Kidney tubule cell (primary cell): ENCODE results near the gene CREB5.

Source experiments
- DNase-seq: peaks from one replicate; pipeline ENCODE4 v3.0.0-alpha.2; 2018; ENCODE audit warnings: low spot score

The CREB5 gene

DNA sequence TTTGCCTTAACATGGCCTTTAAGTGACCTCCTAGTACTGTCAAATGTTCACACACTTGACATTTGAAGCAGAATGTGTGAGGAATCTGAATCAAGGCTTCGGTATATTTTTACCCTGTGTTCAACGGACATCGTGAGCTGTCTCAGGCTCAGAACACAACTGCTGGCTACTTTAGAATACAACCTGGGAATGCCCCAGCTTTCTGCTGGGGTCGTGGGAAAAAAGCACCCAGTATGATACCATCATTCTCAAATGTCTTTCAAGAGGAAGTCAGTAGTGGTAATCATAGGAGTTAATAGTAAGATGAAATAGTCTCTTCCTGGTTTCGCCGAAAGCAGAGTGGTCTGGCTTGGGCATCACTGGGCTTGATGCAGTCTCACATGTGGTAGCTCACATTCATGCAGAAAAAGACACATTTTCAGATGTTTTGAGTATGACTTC lies 67.2 kb downstream of the CREB5 start:
- no peak for DNase-seq

DNA sequence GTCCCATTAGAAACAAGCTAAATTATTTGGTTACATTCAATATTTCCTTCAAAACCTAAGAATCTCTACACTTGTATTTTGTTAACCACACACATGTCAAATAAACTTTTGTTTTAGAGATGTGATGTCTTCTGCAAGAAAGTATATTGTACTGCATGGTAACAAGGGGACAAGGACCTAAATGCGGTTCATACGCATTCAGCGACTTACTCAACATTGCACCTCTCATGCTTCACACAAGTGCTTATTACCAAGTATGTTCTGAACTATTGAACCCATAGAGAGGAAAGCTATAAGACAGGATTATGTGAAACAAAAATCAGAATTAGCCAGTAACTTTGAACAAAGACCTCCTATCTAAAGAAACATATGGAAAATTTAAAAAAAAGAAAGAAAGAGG lies 68.3 kb downstream of the CREB5 start:
- DNase-seq = no peak

DNA sequence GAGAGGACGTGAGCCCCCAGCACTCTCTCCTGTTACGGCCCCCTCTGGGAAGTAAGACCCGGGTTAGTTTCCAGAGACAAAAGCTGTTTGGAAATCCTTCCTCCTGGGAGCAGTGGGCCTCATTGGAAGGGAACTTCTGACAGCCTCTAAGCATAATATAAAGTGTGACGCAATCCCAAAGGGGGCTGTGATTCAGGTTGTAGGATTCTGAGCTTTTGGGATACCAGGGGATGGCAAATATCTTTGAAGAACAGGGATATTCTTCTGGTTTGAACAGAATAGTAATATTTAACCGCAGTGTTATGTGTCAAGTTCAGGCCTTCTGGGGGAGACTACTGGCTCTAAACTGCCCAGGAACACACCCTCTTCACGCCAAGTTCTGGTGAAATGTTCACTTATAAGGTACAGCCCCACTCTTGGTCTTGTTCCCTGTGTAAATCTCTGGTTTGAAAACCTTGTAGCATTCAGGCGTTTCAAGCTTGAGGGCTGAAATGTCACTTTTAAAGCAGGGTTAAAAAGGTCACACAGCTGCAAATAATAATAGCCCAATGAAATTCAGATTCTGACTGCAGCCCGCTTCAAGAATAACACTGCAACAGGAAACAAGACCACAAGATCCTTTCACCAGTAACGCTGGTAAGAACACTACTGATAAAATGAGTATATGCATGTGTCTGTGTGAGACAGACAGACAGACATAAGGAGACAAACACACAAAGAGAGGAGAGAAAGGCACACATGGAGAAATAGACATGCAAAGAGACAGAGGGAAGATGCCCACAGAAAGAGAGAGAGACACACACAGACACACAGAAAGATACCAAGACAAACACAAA lies 69.0 kb downstream of the CREB5 start:
- no peak for DNase-seq

DNA sequence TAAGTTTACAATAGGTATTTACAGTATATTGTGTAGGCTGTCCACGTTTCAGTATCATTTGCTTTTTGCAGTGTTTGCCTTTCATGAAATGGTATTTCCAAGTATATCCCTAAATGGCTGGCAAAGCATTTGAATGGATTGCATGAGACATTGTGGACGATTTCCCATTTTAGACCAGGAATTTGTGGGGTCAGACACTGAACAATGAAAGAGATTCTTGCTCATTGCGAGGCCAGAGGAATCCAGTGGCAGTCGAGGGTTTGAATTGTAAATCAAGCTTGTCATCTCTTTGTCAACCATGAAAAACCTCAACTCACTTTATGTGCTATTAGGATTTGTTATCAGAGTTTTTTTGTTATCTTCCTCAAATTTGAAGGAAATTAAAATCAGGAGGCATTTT lies 70.8 kb downstream of the CREB5 start:
- peak; percentile 28 for DNase-seq

DNA sequence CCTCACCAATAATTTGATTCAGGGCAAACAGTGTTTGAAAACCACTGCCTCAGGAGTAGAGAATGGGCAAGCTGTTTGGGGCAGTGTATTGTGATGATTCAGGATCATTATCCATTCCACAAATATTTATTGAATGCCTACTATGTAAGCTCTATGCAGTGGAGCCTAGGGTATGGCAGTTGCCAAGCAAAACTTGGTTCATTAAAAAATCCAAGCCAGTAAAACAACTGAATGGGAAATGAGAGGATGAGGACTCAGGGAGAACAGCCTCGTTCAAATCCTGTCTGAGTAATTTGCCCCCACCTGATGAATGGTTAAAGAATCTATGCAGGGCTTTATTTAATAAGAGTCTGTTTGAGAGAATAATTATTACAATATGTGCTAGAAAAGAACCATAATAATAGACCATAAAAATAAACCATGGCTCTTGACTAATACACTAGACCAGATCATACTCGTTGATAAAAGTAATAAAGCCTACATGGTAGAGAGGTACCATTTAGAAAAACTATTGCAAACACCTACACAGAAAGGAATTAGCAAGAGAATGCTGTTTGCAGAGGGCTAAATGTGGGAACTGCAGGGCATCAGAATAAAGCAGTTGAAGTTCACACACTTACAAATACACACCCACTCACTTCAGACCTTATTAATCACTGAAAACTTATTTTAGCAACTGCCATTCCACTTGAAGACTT lies 71.7 kb downstream of the CREB5 start:
- DNase-seq = peak; percentile 83

DNA sequence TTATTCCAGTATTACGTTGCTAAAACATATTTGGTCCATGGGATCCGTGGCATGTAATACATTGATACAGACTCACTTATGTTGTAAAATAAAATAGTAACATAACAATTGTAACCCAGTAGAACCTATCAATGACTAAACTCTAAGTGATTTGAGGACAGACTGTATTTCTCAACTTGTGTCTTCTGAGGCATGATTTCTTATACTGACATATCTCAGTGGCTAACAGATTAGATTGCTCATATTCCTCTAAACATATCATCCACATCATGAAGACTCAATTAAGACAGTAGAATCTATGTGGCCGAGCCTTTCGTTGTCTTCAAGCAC lies 72.3 kb downstream of the CREB5 start:
- no peak for DNase-seq

DNA sequence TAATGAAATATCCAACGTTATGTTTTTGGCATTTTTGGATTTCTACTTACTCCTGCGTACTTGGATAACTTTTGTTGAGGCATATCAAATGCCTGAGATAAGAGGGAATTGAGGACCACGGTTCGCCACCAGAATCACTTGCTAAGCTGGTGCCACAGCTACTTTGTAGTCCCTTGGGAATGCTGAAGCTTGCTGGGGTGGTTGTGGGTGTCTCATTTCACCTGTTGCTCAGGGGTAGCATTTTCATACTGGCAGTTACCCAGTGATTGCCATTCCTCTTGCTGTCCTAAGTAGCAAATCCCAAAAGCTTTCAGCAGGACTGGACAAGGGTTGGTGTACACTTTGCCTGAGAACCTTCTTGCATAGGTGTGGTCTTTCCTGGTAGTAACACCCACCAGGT lies 75.2 kb downstream of the CREB5 start:
- no peak for DNase-seq

DNA sequence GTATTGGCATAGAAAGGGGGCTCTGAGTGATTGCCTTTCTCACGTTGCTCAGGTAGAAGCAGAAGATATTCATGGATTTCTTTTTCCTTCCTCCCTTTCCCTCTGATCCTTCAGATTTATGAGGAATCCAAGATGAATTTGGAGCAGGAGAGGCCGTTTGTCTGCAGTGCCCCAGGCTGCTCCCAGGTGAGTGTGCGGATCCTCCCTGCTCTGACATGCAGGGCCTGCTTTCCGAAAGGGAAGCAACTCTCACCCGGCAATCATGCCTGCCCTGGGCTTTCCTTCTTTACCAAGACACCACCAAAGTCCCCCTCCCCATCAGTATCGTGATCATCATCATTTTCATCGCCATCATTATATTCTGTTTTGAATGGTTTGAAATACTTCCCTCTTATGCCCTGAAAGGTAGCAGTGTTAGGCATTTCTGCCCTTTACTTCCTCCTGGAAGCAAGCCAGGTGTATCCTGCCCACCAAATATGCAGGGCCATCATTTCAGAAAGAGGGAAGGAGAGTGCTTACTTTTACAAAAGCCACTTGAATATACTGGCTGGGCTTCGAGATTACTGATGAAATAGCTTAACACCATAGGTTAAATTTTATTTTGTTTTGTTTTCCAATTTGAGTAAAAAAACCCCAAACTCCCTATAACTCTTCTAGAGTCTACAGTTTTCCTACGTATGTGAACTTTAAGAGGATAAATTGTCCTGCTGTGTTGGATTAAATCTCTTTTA lies 75.9 kb downstream of the CREB5 start:
- DNase-seq = peak; percentile 65

DNA sequence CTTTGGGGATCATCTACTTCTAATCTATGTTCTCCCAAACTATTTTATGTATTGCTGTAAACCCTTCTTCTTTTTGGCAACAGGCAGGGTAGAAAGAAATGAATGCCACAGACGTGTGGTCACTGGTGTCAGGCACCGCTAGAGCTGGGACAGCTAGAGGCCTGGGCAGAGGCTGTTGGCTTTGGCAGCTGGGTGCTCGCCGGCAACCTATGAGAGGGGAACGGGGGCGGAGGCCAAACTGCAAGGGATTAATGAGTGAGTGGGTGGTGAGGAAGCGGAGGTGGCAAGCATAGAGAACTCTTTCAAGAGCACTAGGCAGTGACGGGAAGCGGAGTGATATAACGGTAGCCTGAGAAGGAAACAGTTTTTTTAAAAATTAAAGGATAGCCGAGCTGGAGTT lies 78.5 kb downstream of the CREB5 start:
- DNase-seq = peak; percentile 33

DNA sequence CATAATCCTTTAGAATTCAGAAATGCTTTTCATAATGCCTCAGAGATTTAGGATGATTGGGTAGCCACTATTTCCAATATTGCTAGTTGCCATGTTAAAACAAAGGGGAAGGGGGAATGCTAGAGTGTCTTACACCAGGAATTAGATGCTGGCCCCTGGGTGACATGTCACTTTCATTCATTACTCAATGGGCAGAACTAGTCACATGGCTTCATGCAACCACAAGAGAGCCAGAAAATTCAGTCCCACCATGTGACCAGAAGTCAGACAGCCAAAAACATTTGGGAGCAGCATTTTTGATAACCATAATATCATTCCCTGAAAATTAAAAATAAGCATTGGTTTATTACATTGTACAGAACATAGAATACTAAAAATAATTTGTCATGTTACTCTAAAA lies 81.2 kb downstream of the CREB5 start:
- DNase-seq = no peak

DNA sequence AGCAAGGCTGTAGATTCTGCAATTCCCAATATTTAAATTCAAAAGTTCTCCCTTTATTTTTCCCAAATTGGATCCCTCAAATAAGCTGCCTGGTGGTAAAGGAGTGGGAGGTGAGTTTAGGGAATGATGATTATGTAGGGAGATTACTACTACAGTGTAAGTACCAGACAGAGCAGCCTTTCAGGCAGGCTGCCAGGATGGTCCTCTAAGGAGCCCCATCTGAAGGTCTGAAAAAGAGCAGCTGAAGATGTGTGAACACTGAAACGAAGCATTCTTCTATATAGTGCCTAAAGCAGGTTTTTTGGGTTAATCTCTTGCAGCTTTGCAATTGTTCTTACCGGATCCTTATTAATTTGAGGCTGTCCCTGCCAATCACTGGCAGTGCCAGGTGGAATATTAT lies 84.7 kb downstream of the CREB5 start:
- DNase-seq = no peak

DNA sequence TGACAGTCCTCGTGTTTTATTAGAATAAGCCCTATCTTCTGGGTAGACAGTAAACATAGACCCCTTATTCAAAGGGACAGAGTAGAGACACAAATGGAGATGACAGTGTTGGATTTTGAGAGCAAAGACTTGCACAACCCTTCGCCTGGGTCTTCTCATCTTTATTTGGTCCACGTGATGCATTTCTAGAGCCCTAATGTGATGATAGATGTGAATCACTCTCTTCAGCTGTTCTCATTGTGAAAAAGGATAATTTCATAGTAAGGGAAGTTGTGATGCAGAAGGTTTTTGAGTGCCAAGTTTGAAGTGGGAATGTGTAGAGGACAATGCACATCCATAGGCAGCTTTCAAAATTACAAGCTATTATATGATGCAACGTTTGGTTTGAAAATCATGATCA lies 86.3 kb downstream of the CREB5 start:
- DNase-seq = no peak

DNA sequence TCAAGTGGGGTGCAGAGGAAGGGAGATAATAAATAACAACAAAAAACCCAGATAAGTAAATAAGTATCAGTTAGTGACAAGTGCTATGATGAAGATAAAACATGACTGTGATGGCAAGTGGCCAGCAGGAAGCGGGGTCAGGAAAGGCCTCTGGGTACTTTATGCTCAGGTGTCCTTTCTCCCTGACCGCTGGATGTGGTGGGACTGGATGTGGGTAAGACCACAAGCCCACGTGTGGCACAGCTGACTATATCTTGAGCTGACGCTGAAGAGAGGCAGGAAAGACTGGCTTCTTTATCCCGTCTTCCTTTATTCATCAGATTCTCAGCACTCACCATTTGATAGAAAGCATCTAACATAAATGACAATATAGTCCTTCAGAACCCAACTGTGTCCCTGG lies 87.8 kb downstream of the CREB5 start:
- DNase-seq = no peak

DNA sequence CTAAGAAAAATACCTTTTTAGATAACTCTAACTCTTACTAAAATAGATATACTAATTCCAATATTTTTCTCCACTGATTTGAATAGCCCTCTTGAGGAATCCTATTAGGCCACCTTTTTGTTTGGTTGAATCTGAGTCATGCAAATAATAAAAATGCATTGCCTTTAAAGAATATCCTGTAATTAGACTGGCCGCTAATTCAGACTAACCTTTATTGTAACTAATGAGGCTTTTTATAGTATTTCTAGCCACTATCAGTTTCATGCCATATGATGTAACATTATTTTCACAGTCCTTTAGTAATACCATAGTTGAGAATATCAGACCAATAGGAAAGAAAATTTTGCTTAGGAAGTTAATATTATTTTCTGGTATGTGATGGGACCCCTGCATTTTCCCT lies 90.1 kb downstream of the CREB5 start:
- DNase-seq = no peak

DNA sequence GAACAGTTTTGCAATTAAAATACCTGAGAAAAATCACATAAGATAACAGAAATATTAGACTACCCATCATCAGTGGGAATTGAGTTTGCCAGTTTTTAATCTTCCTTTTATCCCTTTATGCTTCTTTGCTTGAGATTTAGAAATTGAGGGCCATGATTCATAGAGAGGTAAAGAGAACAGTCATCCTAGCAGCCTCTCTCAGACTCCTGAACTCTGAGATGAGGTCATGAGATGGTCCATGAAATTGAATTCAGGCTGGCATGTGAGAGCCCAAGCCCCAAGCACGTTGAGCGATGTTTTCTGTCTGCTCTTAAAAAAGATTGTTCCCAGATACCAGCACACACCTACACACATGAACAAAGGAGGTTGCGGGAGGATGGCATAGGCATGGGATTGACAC lies 91.1 kb downstream of the CREB5 start:
- peak; percentile 37 for DNase-seq

DNA sequence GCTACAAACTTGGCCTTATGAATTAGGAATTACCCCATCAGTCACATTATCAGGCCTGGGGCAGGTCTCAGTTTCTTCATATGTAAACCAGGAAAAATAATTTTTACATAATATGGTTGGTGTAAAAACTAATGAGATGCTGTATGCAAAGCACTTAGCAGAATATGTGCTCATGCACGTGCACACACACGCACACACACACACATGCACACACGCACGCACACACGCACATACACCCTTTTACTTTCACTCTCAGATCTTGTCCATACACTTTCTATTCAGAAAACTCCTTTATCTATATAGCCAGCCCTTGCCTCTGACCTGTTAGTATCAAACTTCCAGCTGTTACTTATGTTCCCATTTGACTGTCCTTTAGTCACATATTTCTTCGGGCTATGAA lies 92.7 kb downstream of the CREB5 start:
- no peak for DNase-seq

DNA sequence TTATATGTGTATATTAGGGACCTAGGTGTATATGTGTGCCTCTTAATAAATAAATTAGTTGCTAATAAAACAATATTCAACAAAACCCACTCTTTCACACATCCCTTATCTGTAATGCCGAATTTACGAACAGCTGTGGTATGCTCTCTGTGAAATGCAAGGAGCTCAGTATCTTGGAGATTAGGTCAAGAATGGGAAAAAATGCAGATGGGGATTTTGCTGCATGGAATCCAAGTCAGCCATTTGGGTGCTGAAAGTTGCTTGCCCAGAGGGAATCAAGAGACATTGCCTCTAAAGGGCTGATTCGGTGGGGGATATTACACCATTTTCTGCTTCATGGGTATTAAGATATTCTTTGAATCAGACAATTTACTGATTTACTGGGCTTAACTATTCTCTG lies 93.5 kb downstream of the CREB5 start:
- no peak for DNase-seq

DNA sequence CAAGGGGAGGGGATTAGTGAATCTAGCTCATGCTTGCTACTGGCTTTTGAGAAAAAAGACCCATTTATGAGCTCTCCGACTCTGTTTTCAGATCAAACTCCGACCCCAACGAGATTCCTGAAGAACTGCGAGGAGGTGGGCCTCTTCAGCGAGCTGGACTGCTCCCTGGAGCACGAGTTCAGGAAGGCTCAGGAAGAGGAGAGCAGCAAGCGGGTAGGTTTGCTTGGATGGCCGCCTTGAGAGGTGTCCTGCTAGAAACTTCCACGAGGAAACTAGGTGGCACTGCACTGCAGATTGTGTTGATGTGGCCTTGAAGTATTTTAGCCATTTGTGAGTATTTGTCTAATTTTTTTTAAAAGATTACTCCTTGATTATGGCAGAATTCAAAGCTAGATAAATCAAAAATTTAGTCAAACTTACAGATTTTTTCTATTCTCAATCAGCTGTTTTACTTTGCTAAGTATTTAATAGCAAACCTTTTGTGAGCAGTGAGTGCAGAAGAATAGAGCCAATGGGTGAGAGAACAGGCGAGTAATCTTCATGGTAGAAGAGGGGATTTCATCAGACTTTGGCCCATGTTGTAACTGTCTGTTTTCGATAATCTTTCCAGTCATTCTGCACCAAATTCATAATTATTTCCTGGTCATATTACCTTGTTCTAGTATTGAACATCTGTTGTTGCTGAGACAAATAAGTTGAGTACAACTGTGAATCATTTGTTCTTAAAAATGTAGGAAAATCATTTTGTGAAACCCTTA lies 95.4 kb downstream of the CREB5 start:
- DNase-seq = no peak

DNA sequence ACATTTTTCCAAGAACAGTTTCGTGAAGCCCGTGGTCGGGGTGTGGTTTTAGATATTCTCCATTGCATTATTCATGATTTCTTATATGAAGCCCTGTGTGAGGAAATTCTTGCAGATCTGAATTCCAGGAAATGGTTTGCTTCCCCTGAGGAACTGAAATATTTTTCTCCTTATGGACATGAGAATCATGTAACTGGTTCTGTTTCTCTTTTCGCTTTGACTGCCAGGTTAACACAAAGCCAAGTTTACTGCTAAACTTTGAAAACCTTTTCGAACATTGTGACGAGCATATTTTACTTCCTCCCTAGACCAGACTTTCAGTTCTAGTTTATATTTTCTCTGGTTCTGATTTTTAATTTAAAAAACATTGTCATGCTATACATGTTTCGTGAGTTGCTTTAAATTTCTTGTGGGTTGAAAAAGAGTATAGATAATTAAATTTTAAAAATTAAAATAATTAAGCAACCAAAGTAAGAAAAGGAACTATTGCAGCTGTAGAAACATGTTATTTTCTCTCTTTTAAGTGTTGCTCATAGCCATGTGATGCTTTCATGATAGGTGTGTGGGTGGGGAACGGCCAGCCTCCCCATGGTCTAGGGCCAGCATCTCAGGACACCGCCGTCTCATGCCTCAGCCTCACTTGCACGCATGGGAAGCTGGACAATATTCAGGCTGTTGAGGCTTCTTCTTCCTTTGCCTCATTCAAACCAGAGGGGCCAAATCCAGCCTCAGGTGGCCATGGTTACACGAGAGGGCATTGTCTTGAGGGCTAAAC lies 97.1 kb downstream of the CREB5 start:
- DNase-seq = peak; percentile 13

DNA sequence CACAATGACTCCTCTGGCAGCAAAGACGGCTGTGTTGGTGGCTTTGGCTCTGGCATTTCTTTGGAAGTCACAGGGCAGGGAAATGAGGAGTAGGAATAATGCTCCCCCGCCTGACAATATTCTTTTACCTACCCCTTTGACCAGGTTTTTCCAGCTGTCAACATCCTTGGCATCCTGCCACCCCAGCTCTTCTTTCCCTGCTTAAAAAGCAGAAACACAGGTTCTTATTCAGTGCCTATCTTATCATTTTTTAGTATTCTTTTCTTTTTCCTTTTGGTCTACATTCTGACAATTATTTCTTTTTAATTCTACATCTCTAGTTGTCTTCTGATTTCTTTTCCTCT lies 97.7 kb downstream of the CREB5 start:
- no peak for DNase-seq

DNA sequence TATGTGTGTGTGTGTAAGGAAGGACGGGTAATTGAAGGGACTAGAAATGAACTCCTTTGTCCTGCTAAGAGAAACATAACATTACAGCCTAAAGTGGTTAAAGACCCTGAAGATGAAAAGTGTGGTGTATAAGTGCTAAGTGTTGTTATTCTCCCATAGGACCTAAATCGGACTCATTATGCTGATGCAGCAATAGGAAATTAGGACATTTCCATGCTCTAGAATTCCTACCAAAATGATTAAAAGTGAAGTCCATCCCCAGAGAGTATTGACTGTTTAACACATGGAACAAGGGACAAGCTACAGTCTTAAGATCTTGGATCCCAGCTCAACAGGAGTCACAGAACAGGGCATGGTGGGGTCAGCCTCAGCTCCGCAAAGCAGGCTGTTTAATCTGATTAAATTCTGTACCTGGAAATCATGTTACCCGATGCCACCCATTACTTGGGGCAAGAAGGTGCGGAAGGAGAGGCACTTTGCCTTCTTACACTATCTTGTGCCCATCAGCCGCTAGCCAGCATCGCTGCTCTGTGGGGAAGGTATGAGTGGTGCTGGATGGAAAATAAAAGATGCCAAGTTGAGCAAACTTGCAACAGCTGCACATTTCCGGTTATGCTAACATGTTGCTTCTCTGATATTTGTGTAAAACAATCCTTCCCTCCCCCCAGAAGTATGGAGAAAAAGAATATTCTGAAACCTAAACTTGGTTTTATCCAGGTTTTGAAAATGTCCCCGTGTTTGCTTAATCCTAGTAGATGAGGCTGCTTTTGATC lies 100.5 kb downstream of the CREB5 start:
- no peak for DNase-seq
